ENCODE measurements around the gene ARVCF.

Gene ARVCF

DNA sequence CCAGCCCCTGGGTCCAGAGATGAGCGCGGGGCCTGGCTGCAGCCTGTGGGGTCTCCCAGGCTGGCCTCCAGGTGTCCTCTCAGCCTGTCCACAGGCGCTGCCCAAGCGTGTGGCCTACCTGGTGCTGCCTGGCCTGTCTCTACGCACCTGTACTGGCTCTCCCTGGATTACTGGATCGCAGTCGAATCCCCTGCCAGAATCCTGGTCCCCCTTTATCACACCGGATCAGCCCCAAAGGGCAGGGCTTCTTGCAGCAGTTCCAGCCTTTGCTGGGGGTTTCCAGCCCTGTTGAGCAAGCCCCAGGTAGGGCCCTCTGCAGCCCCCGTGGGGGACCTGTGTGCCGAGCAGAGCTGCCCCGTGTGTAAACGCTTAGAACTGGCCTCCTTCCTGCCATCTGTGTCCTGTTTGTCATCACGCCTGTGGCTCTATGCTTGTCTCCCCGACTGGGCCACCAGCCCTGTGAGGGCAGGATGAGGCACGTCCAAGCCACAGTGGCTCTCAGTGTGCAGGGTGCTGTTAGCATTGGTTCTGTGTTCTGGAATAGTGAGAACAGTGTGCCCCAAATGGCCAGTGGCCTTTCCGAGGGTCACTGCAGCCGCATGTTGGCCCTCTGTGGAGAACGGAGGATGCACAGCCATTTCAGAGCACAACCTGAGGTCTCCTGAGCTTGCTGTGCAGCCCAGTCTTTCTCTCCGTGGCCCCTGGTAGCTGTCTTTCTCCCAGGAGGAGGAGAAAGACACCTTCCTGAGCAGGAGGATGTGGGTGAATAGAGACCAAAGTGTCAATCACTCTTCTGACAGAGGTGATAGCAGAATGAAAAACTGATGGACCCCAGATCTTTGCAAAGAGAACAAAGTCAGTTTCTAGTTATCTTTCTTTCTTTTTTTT lies 61.1 kb downstream of the ARVCF start:
- no peak for DNase-seq (ENCODE audit: low read depth)
- TF ChIP-seq, protein P1, sequence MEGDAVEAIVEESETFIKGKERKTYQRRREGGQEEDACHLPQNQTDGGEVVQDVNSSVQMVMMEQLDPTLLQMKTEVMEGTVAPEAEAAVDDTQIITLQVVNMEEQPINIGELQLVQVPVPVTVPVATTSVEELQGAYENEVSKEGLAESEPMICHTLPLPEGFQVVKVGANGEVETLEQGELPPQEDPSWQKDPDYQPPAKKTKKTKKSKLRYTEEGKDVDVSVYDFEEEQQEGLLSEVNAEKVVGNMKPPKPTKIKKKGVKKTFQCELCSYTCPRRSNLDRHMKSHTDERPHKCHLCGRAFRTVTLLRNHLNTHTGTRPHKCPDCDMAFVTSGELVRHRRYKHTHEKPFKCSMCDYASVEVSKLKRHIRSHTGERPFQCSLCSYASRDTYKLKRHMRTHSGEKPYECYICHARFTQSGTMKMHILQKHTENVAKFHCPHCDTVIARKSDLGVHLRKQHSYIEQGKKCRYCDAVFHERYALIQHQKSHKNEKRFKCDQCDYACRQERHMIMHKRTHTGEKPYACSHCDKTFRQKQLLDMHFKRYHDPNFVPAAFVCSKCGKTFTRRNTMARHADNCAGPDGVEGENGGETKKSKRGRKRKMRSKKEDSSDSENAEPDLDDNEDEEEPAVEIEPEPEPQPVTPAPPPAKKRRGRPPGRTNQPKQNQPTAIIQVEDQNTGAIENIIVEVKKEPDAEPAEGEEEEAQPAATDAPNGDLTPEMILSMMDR (IDR thresholded peaks at IDR 0.05; ENCODE audit: low read length, missing control alignments): no peak
- H3K4me3 ChIP-seq (replicated peaks; ENCODE audit: low read depth, low read length): no peak overlapping the region

DNA sequence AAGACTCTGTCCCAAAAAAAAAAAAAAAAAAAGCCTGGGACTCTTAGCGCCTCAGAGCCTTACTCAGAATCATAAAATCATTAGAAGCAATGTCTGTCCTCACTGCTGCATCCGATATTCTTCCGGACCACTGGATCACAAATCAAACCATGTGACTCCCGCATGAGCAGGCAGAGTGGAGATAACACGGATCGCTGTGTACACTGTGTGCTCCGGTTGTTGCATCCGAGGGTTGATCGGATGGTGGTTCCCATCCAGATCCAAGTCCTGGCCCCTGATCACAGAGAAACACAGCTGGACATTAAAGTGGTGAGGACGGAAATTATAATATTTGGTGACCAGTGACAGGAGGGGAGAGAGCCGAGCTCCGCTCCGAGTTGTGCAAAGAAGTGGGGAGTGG lies 65.3 kb downstream of the ARVCF start:
- no peak for DNase-seq (ENCODE audit: low read depth)
- TF ChIP-seq, protein P1 (IDR thresholded peaks at IDR 0.05; ENCODE audit: low read length, missing control alignments): no peak
- H3K4me3 ChIP-seq (replicated peaks; ENCODE audit: low read depth, low read length): no peak overlapping the region

DNA sequence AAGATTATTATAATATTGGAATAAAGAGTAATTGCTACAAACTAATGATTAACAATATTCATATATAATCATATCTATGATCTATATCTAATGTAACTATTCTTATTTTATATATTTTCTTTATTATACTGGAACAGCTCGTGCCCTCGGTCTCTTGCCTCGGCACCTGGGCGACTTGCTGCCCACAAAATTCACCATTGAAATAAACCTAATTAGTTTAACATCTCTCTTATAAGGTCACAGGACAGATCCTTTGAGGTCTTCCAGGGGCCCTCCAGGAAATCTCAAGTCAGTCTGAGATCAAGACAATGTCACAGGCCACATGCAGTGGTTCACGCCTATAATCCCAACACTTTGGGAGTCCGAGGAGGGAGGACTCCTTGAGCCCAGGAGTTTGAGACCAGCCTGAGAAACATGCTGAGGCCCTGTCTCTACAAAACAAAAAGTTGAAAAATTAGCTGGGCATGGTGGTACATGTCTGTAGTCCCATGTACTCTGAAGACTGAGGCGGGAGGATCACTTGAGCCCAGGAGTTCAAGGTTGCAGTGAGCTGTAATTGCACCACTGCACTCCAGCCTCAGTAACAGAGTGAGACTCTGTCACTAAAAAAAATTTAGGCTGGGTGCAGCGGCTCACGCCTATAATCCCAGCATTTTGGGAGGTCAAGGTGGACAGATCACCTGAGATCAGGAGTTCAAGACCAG lies 68.4 kb downstream of the ARVCF start:
- no peak for DNase-seq (ENCODE audit: low read depth)
- TF ChIP-seq, protein P1 (IDR thresholded peaks at IDR 0.05; ENCODE audit: low read length, missing control alignments): no peak
- H3K4me3 ChIP-seq (replicated peaks; ENCODE audit: low read depth, low read length): no peak overlapping the region

DNA sequence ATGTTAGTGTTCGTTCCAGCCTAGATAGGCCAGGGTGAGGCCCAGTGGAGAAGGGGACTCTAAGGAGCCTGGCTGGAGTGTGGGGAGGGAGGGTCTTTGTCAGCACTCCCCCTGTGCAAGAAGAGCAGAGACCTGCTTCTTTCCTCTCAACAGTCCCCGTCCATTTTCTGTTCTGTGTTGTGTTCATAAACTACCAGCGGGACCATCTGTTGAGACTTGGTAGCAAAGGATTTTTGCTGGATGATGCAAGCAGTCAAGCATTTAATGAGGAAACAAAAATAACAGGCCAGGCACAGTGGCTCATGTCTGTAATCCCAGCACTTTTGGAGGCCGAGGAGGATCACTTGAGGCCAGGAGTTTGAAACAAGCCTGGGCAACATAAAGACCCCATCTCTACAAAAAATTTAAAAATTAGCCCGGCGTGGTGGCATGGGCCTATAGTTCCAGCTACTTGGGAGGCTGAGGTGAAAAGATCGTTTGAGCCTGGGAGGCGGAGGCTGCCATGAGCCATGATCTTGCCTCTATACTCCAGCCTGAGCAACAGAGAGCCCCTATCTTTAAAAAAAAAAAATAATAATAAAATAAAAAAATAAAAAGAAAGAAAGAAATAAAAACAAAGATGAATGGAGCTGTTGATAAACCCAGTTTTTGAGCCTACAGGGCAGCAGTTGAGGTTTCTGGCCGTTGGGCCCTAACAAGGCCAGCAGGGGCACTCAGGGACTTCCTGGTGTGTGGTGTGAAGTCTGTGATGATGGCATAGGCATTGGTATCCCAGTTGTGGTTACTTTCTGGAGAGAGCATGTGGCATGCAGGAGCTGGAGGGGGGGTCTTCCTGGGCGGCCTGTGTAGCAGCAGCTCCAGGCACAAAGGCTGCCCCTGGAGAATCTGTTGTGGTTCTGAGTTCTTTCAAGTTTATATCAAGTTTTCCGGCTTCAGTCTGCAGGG lies 73.3 kb downstream of the ARVCF start:
- TF ChIP-seq, protein P1 (IDR thresholded peaks at IDR 0.05; ENCODE audit: low read length, missing control alignments): no peak
- peak overlapping the region; percentile 83 for H3K4me3 ChIP-seq (replicated peaks; ENCODE audit: low read depth, low read length)
- peak; percentile 87 for DNase-seq (ENCODE audit: low read depth)

DNA sequence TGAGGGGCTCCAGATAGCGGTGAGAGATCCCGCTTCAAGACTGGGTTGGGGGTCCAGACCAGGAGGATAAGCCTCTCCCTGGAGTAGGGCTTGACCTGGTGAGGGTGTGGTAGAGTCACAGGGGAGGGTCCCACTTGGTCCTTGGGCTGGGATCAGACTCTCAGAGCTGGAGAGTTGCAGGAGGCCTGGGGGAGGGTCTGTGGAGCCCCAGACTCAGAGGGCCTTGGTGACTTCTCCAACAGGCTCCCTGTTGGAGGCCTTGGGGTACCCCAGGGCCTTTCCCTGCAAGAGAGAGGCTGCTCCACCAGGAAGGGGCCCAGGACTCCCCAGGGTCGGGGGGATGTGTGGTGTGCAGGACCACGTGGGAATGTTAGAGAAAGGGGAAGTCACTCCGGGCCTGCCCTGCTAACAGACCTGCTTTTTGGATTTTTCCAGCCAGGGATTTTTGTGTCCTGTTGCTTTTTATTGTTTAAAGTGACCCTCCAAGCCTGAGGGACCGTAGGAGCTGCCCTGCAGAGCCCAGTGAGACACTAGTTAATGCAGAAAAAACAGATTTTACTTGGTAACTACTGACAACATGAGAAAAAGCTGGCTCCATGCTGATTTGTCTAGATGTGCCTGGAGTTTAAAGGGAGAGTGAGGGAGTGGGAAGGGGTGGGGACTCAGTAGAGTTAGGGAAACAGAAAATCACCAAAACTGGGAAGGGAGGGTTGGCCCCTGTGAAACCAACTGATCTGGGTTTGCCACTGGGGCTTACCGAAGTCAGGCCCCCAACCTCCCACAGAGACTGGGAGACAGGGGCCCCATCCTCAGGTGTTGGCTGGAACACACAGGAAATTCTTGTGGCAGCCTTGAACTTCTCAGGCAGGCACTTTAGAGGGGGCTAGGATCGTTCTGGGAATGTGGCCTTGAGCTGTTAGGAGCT lies 74.2 kb downstream of the ARVCF start:
- DNase-seq (ENCODE audit: low read depth): peak; percentile 78
- peak overlapping the region; percentile 83 for H3K4me3 ChIP-seq (replicated peaks; ENCODE audit: low read depth, low read length)
- TF ChIP-seq, protein P1 (IDR thresholded peaks at IDR 0.05; ENCODE audit: low read length, missing control alignments): no peak
